Anterior cingulate cortex (tissue), 58 donors: ENCODE measurements around the gene ATP9B.

Experiments
- DNase-seq, 58 donors: peaks; one replicate each; lab custom pipeline; 2025; lab: John Stamatoyannopoulos, UW

ATP9B gene

GRCh38 chr18:79068937-79069716, at the start of gene ATP9B:
Gene ATP9B, plus strand, starts transcription at chr18:79069394. Its CDS starts 17 bp downstream, at chr18:79069411.
- DNase-seq: peak; percentile 67 to 99 (median 97)

- DNase-seq: no peak
Measured at GRCh38 chr18:79019881-79020280, 49.3 kb upstream of the ATP9B start.

- no peak for DNase-seq
Measured at GRCh38 chr18:79022603-79023002, 46.6 kb upstream of the ATP9B start.

- DNase-seq: no peak
Measured at GRCh38 chr18:79026491-79026890, 42.7 kb upstream of the ATP9B start.

GRCh38 chr18:79030680-79031079, 38.5 kb upstream of the ATP9B start:
- DNase-seq: no peak

GRCh38 chr18:79042276-79042675, 26.9 kb upstream of the ATP9B start:
- DNase-seq: no peak

GRCh38 chr18:79043288-79043687, 25.9 kb upstream of the ATP9B start:
- DNase-seq: no peak

- no peak for DNase-seq
Measured at GRCh38 chr18:79046522-79046921, 22.7 kb upstream of the ATP9B start.

- DNase-seq: no peak
Measured at GRCh38 chr18:79047556-79048244, 21.5 kb upstream of the ATP9B start.

- DNase-seq: no peak
Measured at GRCh38 chr18:79048245-79048632, 21.0 kb upstream of the ATP9B start.

- DNase-seq: no peak
Measured at GRCh38 chr18:79049506-79049905, 19.7 kb upstream of the ATP9B start.

GRCh38 chr18:79050005-79050404, 19.2 kb upstream of the ATP9B start:
- DNase-seq: no peak

- no peak for DNase-seq
Measured at GRCh38 chr18:79056827-79057367, 12.3 kb upstream of the ATP9B start.

- no peak for DNase-seq
Measured at GRCh38 chr18:79058007-79058406, 11.2 kb upstream of the ATP9B start.

GRCh38 chr18:79062806-79063205, 6.4 kb upstream of the ATP9B start:
- no peak for DNase-seq

- no peak for DNase-seq
Measured at GRCh38 chr18:79064228-79064627, 5.0 kb upstream of the ATP9B start.

GRCh38 chr18:79065802-79066201, 3.4 kb upstream of the ATP9B start:
- no peak for DNase-seq

GRCh38 chr18:79067611-79068010, 1.6 kb upstream of the ATP9B start:
- DNase-seq: no peak

GRCh38 chr18:79068341-79068936, 755 bp upstream of the ATP9B start:
- peak in 14 of 58 donors; percentile 50 to 72 (median 55) for DNase-seq

GRCh38 chr18:79069717-79070151, 540 bp downstream of the ATP9B start:
- no peak for DNase-seq

GRCh38 chr18:79070486-79070885, 1.3 kb downstream of the ATP9B start:
- no peak for DNase-seq
